Measurements from ENCODE around the gene KCNH2. TPM values are rescaled to one million over a fixed set of nuclear protein-coding genes. Genes with fewer than 3 reads are reported as not detected.

KCNH2 gene
- total and polyA plus RNA-seq, 2 experiments from 2014 or later = 2.6 to 14.7 TPM

DNA sequence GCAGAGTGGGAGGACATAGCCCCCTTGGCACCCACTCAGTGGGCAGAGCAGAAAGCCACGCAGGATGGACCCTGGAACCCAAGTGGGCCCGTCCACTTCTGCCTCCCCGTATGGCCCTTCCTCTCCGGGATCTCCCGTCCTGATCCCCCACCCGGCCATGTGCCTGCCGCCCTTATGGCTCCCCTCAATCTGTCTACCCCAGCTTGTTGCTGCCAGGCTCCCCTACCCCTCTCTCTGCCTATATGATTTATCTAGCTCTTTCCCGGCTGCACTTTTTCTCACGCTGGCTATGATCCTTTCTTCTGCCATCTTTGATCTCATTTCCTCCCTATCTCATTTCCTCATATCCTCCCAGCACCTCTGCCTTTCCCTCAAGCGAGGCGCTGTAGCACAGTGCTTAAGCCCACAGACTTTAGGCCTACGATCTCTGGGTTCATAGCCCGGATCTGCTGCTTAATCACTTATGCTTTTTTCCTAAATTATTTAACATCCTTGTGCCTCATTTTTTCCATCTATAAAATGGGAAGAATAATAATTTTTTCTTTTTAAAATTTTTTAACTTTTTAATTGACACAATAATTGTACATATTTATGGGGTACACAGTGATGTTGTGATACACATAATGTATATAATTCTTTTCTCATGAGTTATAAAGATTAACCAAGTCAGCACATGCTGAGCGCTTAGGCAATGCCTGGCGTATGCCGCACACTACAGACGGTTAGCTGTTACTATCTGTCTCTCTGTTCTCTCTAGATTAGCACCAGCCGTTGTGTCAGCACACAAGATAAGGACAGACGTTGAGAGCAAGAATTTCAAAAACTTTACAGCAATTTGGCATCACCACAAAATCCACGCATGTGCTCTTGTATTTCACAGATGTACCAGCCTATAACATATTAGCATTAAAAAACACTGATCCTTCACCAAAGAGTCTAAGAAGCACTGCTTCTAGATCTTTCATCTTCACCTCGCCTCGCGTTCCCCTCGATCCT lies 18.1 kb downstream of the KCNH2 start (continued):
- no peak for TF ChIP-seq ZNF462 (CRISPR knock-in tag; IDR thresholded peaks at IDR 0.05)
- no peak for TF ChIP-seq ZNF331 (CRISPR knock-in tag; IDR thresholded peaks at IDR 0.05; ENCODE audit: low read depth)

- Histone ChIP-seq H4K20me1 (replicated peaks; ENCODE audit: insufficient read depth) (no peaks in the 10 kb centered on the region), H3K27ac (ENCODE audit: low read depth) (no peak overlapping the region), H3F3A (replicated peaks; ENCODE audit: low read depth) (no peaks in the 10 kb centered on the region), H3K27me3 (ENCODE audit: insufficient read depth) (peaks cover 32% of the 10 kb centered on the region), H3K79me2 (replicated peaks; ENCODE audit: insufficient read depth) (no peaks in the 10 kb centered on the region), H3K9me2 (ENCODE audit: insufficient read depth) (no peaks in the 10 kb centered on the region), H3K36me3 (ENCODE audit: insufficient read depth) (no peaks in the 10 kb centered on the region), H3K4me2 (no peak overlapping the region), H2AFZ (no peak overlapping the region), H3K4me1 (ENCODE audit: insufficient read depth) (peaks cover 14% of the 10 kb centered on the region; the same call in 1 of the 2 replicates), H3K4me3 (no peak overlapping the region)
- Mint-ChIP-seq H3K4me3 (no peak overlapping the region), H3K27ac (no peak overlapping the region), H3K27me3 (ENCODE audit: insufficient read depth, low read depth, poor library complexity) (peaks cover 15% of the 10 kb centered on the region), H3K36me3 (ENCODE audit: low read depth) (no peaks in the 10 kb centered on the region), H3K4me1 (peaks cover 20% of the 10 kb centered on the region), H3K9me3 (no peaks in the 10 kb centered on the region)
- ATAC-seq = no peak
- DNase-seq (ENCODE audit: low spot score) = no peak
- no peak for TF ChIP-seq STAT1 (IDR thresholded peaks at IDR 0.05; ENCODE audit: unreplicated experiment)
- no peak for TF ChIP-seq ETS1 (IDR thresholded peaks at IDR 0.05)
- TF ChIP-seq JUNB (IDR thresholded peaks at IDR 0.05; ENCODE audit: unreplicated experiment) = no peak
- no peak for TF ChIP-seq CREB1 (CRISPR knock-in tag; IDR thresholded peaks at IDR 0.05; ENCODE audit: low read depth)
- no peak for TF ChIP-seq CTCF (conservative IDR thresholded peaks at IDR 0.05; ENCODE audit: low read depth in 2 of 2)
- no peak for TF ChIP-seq ZNF331 (CRISPR knock-in tag; IDR thresholded peaks at IDR 0.05; ENCODE audit: low read depth)
- TF ChIP-seq ZNF114 (CRISPR knock-in tag; IDR thresholded peaks at IDR 0.05) = no peak
- no peak for TF ChIP-seq REST (IDR thresholded peaks at IDR 0.05; ENCODE audit: unreplicated experiment)
Observed at GRCh38 chr7:150959081-150959480, 19.0 kb downstream of the KCNH2 start.

All from GM23338 (cell line).